Measurements from ENCODE around the gene AZGP1. TPM values are rescaled to one million over a fixed set of nuclear protein-coding genes. Genes with fewer than 3 reads are reported as not detected.

AZGP1 gene
- total RNA-seq, 1 experiment from 2014 or later, result 0.18 TPM

DNA sequence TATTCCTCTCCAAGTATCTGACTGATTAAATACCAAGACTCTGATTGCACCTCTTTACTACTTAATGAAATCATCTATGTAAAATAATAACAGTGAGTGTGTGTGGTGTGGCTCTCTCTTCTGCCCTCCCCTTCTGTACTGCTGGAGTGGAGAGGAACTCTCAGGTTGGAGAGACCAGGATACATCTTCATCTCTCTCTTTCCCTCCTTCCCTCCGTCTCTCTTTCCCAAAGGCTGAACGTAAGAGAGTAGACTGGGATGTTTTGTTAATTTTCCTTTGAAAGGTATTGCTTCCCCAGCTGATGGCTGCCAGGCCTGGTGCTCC lies 46.1 kb downstream of the AZGP1 start:
- intact Hi-C loops (cut with micrococcal nuclease), result loop anchor here (1.0 to 2.0 kb wide), 2 partner anchors 20 to 61 kb away; no protein-coding TSS in a partner anchor
- no peaks in the 10 kb centered on the region; the same call in 1 of the 2 replicates for H3K4me1 ChIP-seq (ENCODE audit: insufficient read depth, low read length)
- peaks cover 34% of the 10 kb centered on the region for H3K27me3 ChIP-seq (ENCODE audit: low read length)
- H3K4me3 ChIP-seq (ENCODE audit: low read length), result peak overlapping the region; percentile 56; the same call in 1 of the 2 replicates
- no peaks in the 10 kb centered on the region for H3K9me2 ChIP-seq (replicated peaks; ENCODE audit: low read length)
- H3K79me2 ChIP-seq (ENCODE audit: low read length), result no peaks in the 10 kb centered on the region
- ATAC-seq, result peak; percentile 24; the same call in 1 of the 2 replicates
- H3K9ac ChIP-seq (ENCODE audit: low read length), result no peak overlapping the region
- no peaks in the 10 kb centered on the region for H3F3A ChIP-seq (ENCODE audit: low read length, unreplicated experiment)
- no peak overlapping the region for H2AFZ ChIP-seq (ENCODE audit: low read length)
- no peak for DNase-seq
- POLR2A ChIA-PET (ENCODE audit: unreplicated experiment), result interaction anchor here (1.0 kb wide), 1 partner anchor 10 kb away, joined by 3 read pairs; the partner anchor contains the start of gene TRIM4
- H3K36me3 ChIP-seq (ENCODE audit: low read depth, low read length), result no peaks in the 10 kb centered on the region
- peak overlapping the region; percentile 82 for H3K4me2 ChIP-seq (ENCODE audit: low read length)
- no peaks in the 10 kb centered on the region for H3K9me3 ChIP-seq (ENCODE audit: low read length)
- no peaks in the 10 kb centered on the region for H4K20me1 ChIP-seq (ENCODE audit: low read length)
- TF ChIP-seq EZH2 (IDR thresholded peaks at IDR 0.05; ENCODE audit: low read length, unreplicated experiment), result no peak
- no peak for TF ChIP-seq EZH2phosphoT487 (IDR thresholded peaks at IDR 0.05; ENCODE audit: borderline replicate concordance, low read length)
- TF ChIP-seq, protein P1, sequence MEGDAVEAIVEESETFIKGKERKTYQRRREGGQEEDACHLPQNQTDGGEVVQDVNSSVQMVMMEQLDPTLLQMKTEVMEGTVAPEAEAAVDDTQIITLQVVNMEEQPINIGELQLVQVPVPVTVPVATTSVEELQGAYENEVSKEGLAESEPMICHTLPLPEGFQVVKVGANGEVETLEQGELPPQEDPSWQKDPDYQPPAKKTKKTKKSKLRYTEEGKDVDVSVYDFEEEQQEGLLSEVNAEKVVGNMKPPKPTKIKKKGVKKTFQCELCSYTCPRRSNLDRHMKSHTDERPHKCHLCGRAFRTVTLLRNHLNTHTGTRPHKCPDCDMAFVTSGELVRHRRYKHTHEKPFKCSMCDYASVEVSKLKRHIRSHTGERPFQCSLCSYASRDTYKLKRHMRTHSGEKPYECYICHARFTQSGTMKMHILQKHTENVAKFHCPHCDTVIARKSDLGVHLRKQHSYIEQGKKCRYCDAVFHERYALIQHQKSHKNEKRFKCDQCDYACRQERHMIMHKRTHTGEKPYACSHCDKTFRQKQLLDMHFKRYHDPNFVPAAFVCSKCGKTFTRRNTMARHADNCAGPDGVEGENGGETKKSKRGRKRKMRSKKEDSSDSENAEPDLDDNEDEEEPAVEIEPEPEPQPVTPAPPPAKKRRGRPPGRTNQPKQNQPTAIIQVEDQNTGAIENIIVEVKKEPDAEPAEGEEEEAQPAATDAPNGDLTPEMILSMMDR (conservative IDR thresholded peaks at IDR 0.05; ENCODE audit: low read depth, low read length), result no peak
- H3K27ac ChIP-seq (ENCODE audit: low read length), result no peak overlapping the region
- CTCF ChIA-PET, result interaction anchor here (0.5 to 1.0 kb wide), 3 partner anchors 10 to 64 kb away, joined by 3 to 4 read pairs (median 4); partner anchors contain the start of gene TRIM4
- BruUV-seq (replicated peaks), result no TSS peak

DNA sequence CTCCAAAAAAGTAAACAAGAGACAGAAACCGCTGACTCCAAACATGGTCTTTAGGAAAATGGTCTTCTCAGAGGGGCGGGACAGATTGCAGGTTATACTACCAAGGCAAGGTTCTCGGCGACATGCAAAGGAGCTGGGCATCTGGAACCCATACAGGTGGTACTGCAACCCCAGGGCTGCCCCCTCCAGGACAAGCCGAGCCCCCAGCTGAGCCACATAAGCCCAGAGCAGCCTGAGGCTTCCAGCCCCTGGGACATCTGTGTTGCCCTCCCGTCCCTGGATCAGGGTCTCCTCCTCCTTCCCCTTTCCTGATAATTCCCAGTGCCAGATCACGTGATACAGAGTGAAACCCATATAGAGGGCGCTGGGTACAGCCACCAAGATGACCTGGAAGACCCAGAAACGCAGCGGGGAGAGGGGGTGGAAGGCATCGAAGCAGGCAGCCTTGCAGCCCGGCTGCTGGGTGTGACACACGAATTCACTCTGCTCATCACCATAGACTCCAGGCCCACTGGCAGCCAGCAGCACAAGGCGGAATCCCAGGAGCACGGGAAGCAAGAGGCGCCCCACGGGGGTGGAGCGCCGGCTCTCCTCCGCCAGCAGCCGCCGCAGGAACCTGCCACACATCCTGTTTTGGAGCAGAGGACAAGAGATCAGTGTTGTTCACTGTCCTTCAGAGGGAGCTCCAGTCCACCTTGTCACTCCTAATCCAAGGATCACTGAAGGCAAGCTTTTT lies 46.7 kb downstream of the AZGP1 start, which contains the start of gene GJC3:
GJC3 (minus strand) TSS at position 627 of the 736 bp plus-strand sequence; CDS start at position 627, 0 bp downstream.
- no peaks in the 10 kb centered on the region for H3K36me3 ChIP-seq (ENCODE audit: low read depth, low read length)
- no peaks in the 10 kb centered on the region for H4K20me1 ChIP-seq (ENCODE audit: low read length)
- H3K9me3 ChIP-seq (ENCODE audit: low read length), result no peaks in the 10 kb centered on the region
- no peaks in the 10 kb centered on the region for H3K9me2 ChIP-seq (replicated peaks; ENCODE audit: low read length)
- H3K79me2 ChIP-seq (ENCODE audit: low read length), result no peaks in the 10 kb centered on the region
- DNase-seq (peak; percentile 59), ATAC-seq (peak; percentile 99)
- no peak within 1 kb of the TSS for H3K9ac ChIP-seq (ENCODE audit: low read length)
- H3K4me1 ChIP-seq (ENCODE audit: insufficient read depth, low read length), result no peaks in the 10 kb centered on the region; the same call in 1 of the 2 replicates
- TF ChIP-seq, protein P1 (conservative IDR thresholded peaks at IDR 0.05; ENCODE audit: low read depth, low read length), result peak; percentile 57
- TF ChIP-seq EZH2 (IDR thresholded peaks at IDR 0.05; ENCODE audit: low read length, unreplicated experiment), result no peak
- peak within 1 kb of the TSS; percentile 82 for H3K4me2 ChIP-seq (ENCODE audit: low read length)
- no peaks in the 10 kb centered on the region for H3F3A ChIP-seq (ENCODE audit: low read length, unreplicated experiment)
- H2AFZ ChIP-seq (ENCODE audit: low read length), result peak within 1 kb of the TSS; percentile 87
- ChIA-PET CTCF (interaction anchor here (0.5 to 1.0 kb wide), 3 partner anchors 10 to 65 kb away, joined by 3 to 4 read pairs (median 4); partner anchors contain the start of gene TRIM4), POLR2A (ENCODE audit: unreplicated experiment) (interaction anchor here (0.7 to 1.0 kb wide), 2 partner anchors 10 to 1402 kb away, joined by 3 read pairs; partner anchors contain the start of gene TRIM4)
- H3K27ac ChIP-seq (ENCODE audit: low read length), result no peak within 1 kb of the TSS
- BruUV-seq (replicated peaks), result no TSS peak
- peak within 1 kb of the TSS; percentile 56 for H3K4me3 ChIP-seq (ENCODE audit: low read length)
- peaks cover 31% of the 10 kb centered on the region for H3K27me3 ChIP-seq (ENCODE audit: low read length)
- intact Hi-C loops (cut with micrococcal nuclease), result loop anchor here (1.0 to 2.0 kb wide), 2 partner anchors 20 to 62 kb away; no protein-coding TSS in a partner anchor
